ENCODE results near the gene NRXN3.

Gene NRXN3

DNA sequence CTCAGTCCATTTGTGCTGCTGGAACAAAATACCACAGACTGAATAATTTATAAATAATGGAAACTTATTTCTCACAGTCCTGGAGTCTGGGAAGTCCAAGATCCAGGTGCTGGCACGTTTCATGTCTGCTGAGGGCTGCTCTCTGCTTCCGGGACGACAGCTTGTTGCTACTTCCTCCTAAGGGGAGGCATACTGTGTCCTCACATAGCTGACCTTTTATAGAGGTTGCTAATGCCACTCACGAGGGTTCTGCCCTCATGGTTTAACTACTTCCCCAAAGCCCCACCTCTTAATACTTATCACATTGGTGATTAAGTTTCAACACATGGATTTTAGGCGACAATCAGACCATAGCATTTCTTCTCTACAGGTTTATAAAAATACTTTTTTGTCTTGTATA lies 411.1 kb downstream of the NRXN3 start:
- DNase-seq (ENCODE audit: low spot score) = no peak

DNA sequence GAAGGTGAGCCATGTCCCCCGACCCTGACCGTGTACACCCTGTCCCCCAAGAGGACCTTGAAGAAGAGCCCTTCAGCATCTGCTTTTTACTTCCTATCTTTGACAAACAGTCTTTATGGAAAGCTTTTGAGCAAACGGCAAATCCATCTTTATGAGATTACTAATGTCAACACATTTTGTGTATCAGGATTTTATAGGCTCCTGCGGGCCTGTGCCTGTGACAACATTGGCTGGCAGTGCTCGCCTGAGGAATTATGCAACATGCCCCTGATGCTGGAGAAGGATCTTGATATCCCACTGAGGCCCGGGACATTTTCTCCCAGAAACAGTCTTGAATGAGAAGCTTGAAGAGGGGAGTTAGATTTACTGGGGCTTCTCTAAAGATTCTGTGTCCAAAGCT lies 416.5 kb downstream of the NRXN3 start:
- DNase-seq (ENCODE audit: low spot score) = no peak

DNA sequence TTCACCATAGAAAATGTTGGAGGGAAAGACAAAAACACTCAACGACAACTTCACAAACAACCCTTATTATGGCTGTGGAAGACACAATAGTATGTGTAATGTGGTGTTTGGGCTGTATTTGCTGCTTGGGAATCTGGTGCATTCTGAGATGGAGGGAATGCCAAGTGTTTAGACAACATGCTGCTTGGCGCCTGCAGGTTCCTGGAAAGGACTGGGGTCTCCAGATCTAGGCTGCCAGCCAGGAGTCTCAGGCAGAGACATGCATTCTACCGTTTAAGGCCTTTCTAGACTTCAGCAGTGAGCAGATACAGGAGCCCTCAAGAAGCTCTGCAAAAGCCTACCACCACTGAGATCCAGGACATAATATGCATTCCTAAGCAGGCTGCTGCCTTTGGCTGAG lies 418.7 kb downstream of the NRXN3 start:
- no peak for DNase-seq (ENCODE audit: low spot score)

DNA sequence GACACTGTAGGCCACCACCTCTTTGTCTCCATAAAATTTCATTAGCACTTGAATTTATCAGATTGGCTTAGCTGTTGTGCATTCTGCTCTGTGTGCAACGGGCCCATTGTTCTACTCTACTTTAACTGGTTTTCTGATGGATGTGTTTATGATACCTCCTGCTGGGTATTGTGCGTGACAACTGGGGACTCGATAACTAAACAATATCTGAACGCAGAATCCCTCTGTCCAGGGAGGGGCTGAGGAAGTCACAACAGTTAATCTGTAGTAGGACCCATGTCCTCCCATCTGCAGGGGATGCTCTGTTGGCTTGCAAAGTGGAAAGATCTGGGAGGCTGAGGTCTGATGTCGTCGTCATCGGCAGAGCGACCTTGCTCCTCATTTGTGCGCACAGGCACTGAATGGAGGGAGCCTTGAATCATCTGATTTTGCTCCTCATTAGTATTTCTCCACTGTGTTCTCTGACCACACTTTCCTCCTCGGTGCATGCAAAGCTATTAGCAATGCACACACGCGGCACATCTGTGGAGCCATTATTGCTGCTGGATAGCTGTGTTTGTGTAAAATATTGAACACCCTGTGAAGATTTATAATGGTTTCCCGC lies 422.5 kb downstream of the NRXN3 start:
- no peak for DNase-seq (ENCODE audit: low spot score)

DNA sequence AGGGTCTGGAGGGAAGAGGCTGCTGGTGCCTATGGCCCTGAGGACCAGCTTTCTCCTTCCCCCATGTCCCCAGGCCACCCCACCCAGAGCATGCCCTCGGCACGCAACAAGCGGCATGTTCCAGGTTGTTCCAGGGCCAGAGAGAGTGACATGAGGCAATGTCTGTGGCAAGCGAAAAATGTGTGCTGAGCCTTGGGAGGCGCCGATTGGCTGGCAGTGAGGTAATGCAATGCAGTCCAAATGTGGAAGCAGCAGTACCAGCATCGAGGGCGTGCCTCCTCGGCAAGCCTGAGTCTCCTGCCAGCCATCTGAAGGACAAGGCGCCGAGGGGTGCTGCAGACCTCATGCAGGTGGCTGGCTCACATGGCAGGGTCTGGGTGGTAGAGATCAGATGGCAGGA lies 423.8 kb downstream of the NRXN3 start:
- no peak for DNase-seq (ENCODE audit: low spot score)

DNA sequence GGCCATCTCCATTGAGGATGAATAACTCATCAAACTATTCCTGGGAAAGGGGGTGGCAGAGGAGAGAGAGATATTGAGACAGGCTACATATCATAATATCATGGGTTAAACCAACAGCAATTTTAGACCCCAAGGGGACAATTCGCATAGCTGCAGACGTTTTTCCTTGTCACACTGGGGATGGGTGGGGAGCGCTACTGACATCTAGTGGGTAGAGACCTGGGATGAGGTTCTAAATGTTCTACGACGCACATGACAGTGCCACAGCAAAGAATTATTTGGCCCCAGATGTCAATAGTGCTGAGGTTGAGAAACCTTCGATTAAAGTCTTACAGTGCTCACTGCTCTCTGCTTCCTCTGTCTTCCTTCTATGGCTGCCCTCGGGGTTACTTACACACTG lies 425.6 kb downstream of the NRXN3 start:
- DNase-seq (ENCODE audit: low spot score) = no peak

DNA sequence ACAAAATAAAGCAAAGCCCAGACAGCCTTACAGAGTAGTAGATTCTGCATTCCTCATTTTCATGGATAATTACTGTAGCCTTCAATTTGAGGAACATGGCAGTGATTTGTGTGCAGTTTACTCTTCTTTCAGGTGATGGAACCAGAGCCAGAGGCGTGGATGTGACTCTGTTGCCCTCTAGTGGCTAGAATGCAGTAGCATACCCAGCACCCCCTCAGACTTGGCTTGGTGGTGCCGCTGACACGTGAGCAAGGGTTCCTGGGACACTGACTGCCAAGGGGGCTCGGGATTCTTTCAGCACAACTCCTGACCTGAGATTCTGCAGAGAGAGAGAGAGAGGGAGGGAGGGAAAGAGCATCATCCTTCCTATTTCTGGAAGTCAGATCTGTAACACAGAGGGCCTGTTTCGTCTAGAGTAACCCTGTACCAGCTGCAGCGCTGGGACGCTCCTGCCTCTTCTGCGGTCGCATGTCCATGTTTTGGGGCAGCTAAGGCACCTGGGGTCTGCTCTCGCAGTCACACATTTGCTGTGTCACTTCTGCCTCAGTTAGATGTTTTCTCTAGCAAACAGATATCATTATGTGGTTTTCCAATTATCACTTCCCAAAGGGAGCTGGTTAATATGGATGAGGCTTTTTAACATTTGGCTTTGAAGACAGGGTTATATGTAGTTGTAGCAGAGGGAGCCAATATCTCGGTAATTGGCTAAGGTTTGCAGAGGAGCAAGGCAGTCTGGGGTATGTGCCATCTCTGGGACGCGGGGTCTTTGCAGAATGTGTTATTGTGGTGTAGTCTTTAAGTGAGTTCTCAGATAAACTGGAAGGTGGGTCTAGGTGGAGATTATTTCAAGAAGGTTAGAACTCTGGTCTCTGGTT lies 428.1 kb downstream of the NRXN3 start:
- peak; percentile 39 for DNase-seq (ENCODE audit: low spot score)

DNA sequence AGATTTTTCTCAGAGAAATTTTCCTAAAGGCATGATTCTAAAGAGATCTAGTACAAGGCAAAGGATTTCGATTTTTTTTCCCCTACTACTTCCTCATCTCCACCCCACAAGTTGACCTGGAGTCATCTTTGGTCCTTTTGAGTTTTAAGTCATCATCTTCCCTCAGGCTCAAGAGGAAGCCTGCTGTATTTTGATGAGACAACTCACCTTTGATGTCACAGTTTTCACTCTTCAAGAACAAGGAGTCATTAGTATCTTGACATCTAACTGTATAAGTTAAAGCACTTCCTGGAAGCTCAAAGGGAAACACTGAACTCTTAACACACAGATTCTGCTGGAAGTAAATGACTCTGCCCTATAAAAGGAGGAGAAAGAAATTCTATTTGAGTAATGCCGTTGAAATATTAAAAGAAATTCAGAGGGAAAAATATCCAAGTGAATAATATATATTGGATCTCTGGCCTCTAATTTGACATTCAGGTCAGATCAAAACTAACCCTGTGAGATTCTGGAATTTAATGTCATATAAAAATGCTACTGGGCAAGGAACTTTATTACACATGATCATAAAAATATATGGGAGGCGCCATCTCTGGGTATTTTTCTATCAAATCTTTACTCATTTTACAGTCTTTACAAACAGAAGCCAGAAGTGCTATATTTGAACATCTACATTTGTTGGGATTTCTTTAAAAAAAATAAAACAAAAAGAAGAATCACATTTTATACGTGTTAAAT lies 435.0 kb downstream of the NRXN3 start:
- no peak for DNase-seq (ENCODE audit: low spot score)

DNA sequence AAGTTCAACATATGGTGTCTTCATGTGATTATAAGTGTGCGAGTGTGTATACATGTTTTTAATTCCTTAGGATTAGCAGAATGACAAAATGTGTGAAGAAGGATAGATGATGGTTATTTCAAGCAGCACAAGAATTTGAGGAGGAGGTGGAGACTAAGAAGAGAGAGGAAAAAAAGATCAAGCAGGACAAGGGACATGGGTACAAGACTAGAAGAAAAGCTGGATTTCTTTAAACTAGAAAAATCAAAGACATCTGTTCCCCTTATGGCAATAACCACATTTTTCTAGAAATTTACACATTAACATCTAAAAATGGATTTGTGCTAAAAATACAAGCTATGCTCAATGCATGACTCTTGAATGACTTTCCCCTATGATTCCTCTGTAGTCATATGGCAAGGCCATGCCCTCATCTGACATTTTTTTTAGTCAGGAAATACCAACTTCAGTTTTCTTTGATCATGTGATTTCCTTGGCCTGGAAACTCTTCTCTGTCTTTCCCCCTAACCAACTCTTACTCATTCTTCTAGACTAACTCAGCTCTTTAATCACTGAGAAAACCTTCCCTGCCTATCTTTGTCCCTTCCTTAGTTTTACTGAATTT lies 435.8 kb downstream of the NRXN3 start:
- no peak for DNase-seq (ENCODE audit: low spot score)

DNA sequence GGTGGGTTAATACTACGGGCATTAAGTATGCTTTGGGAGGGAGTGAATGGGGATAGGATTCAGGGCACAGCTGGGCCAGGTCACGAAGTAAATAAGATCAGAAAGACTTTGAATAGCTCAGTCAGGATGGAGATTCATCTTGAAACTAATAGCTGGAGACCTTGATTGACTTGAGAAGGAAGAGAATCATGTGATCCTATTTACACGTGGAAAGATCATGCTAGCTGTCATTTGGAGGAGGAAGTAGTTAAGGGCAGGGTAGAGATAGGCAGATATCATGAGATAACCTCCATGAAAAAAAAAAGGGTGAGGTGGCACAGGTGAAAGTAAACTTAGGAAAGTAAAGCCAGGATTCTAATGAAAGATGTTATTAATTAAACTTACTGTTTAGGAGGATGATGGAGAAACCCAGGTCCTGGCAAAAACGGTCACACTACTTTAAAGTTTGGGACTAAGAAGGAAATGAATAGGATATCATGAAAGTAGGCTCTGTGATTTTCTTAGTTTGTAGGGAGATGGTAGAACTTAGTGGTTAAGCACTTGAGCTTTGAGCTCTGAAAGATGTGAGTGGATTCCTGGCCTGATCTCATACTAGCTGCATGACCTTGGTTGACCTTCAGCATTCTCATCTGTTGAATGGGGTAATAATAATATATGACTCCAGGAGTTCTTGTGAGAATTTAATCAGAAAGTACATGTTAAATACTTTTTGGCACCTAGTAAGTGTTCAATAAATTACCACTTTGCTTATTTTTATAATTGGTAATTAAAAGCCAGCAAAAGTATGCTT lies 439.0 kb downstream of the NRXN3 start:
- DNase-seq (ENCODE audit: low spot score) = no peak

DNA sequence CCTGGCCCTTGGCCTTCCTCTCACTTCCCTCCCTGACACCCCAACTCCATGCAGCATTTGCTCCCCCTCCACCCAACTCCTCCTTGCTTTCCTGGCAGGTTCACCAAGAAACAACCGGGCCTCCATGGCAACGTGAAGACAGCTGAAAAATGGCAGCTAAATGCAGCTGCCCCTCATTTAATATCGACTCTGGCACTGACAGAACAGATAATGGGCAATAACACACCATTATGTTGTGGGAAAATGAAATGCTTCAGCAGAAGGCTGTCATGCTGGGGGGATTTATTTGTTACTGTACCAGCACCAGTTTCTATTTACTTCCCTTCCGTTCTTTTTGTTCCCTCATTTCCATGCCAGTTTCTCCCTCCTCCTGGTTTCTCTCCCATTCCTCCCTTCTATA lies 440.8 kb downstream of the NRXN3 start:
- DNase-seq (ENCODE audit: low spot score) = no peak

DNA sequence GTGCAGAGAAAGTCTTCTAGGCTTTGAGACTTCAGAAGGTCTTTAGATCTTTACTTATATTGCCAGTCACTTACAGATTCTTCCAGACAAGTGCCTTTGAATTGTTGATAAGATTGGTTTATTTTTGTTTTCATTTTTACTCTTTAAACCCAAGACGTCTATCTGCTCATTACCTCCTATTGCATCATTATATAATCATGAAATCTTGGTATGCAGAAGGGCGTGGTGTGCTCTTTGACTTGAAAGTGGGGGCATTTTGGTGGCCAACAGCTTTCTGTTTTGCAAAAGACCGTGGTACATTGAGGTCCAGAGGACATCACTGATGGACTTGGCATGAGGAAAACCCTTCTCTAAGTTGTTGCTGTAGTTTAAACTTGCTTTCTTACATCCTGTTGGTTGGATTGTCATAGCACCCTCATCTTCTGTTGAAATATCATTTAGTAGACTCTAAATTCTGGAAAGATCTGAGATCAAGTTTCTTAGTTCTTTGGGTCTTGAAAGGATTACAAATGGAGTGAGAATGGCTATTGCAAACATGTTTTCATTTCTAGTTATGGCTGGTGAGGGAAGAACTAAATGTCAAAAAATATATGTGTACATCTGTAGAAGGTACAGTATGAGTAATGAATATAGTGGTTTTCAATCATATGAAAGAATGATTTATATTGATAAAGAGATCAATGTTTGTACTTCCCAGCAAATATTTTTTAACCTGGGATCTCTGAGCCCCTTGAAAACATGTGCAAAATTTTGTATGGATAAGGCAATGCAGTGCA lies 441.8 kb downstream of the NRXN3 start:
- no peak for DNase-seq (ENCODE audit: low spot score)

DNA sequence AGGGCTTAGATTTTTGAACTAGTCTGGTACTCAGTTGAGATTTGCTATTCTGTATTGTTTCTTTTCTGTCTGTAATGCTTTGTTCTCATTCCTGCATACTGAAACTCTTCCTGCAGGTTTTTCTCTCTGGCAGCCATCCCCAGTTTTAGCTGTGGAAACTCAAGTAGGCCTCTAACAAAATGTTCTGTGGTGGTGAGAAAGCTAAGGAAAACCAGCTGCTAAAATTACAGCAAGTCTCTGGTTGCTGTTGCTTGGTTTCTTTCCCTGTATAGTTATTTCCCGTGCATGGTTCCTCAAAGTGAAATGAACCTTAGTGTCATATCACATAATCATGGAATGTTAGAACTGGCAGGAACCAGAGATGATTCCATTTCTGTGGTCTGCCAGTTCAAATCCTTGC lies 442.5 kb downstream of the NRXN3 start:
- DNase-seq (ENCODE audit: low spot score) = no peak

DNA sequence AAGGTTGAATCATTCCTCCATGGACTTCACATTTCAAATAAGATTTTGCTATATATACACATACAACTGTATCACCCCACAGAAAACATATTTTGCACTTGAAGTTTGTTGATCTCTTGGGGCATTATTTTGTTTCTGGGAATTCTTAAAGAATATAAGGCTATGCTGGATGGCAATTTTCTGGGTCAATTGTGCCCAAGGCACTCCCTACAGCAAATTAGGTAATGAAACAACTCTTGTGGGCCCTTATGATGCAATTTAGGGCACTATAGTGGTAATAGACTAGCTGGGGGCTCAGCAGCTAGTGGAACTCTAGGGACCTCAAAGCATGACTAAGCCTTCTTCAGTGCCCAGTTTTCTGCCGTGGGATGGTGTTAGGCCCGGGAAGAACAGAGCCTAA lies 444.4 kb downstream of the NRXN3 start:
- no peak for DNase-seq (ENCODE audit: low spot score)

DNA sequence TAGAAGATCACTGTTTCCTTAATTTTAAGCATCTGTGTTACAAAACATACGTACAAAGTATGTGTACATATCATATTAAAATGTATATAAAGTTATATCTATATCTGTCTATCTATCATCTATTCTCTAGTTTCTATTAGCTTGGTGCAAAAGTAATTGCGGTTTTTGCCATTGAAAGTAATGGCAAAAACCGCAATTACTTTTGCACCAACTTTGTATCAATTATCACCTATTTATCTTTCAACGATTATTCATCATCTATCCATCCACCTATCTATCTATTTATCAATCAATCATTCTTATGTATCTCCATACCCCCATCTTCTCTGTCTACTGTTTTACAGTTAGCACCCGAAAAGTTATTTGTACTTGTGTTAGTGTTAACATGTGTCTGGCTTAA lies 447.6 kb downstream of the NRXN3 start:
- no peak for DNase-seq (ENCODE audit: low spot score)

DNA sequence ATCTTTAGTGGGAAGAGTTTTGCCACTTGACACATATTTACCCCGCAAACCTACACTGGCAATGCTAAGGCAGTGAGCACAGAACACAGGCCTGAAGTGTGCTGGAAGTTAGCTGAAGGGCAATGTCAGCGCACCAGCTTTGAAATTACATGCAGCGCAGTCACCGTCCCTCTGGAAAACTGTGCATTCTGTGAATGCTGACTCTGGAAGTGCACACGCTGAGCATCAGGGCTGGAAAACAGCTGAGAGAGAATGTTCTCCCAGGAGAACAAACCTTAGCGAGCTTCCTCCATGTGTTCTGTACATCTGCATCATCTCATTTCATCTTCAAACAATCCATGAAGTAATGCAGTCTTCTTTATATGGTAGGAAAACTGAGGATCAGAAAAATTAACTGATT lies 448.2 kb downstream of the NRXN3 start:
- DNase-seq (ENCODE audit: low spot score) = no peak

DNA sequence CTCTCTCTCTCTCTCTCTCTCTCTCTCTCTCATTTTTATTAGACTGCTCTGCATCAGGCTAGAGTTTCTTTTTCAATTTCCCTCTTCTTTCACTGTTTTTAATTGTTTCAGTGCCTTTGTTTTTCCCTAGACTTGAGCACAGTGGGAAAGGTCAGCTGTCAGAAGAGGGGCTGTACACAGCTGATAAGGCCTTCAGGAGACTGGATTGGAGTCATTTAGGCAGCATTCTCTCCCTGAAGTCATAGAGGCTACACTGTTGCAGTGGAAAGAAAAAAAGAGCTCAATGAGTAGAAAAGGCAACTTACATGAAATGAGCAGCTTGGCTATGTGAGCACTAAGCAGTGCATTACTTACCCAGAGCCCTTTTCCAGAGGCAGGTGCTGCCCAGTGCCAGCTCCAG lies 456.9 kb downstream of the NRXN3 start:
- no peak for DNase-seq (ENCODE audit: low spot score)

DNA sequence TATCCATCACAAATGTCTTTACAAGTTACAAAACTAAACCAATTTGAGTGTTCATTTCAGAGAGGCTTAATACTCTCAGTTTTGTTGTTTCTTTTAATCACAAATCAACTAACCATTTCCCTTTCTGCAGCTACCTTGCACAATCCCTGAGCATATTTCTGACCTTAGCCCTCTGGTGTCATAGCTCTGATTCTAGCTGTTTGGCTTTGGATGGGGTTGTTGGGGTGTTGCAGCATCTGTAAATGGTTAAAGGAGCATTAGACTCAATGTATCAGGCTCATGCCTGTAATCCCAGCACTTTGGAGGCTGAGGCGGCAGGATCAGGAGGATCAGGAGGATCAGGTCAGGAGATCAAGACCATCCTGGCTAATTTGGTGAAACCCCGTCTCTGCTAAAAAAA lies 461.4 kb downstream of the NRXN3 start:
- DNase-seq (ENCODE audit: low spot score) = no peak

DNA sequence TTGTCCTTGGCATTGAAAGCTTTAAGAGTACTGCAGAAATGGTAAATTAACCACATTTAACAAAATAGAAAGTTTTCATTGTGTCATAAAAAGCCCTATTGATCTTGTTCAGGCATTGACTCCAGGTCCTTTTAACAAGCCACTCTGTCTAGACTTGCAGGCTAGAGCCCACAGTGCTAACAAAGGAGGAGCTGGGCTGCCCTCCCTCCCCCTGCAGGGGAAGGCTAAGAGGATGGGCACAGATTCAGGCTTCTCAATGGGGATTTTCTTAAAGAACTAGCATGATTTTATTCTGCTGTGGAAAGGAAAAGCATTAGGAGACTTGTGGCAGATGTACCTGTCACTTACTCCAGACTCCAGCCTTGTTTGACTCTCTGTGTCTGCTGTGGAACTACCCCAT lies 463.6 kb downstream of the NRXN3 start:
- DNase-seq (ENCODE audit: low spot score) = no peak

DNA sequence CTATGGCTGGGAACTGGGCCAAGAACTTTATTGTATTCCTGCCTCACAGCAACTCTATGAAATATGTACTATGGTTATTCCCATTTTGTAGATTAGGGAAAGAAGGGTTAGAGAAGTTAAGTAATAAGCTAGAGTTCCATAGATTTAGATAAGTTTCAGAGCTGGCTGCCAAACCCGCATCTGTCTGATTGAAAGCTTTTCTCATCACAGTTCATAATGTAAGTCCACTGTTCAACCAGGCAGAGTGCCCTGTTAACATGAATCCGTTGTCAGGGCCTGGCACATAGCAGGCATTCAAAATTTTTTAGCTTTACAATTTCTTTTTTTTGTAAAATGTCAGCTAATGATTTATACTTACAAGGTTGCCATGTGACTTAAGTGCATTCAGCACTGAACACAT lies 467.3 kb downstream of the NRXN3 start:
- DNase-seq (ENCODE audit: low spot score) = no peak

DNA sequence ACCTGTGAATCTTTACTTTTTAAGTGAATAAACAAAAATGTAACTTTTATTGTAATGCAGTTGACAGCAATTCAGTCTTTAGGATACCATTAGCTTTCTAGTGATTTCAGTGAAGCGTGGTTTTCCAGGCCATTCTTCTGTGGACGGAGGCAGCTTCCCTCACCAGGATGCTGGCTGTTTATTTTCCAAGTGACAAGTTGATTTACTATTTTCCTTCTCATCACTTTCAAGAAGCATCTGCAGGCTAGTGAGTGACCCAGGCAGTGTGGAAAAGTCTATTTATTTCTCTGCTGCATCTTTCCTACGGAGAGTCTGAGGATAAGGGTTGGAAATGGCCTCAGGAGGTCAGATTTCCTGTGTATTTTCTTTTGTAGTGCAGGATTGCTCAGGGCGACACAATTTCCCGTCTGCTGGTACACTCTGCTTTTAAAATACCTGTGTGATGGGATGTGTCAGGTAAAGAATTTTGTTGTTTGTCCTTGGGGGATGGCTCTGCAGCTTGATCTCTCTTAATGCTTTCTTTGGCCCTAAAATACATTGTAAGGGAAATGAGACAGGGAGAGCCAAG lies 467.8 kb downstream of the NRXN3 start:
- no peak for DNase-seq (ENCODE audit: low spot score)

All from HuH-7.5 (cell line).